Mammary epithelial cell (primary cell): ENCODE results near the gene NTM.

Source experiments
- CTCF ChIP-seq, 2 donors: IDR thresholded peaks in 1 of 2; conservative IDR thresholded peaks in 1 of 2; 2 replicates each; pipeline ENCODE4 v1.5.1; 2011 to 2012; ENCODE audit warnings: inconsistent platforms in 2 of 2, low read length in 2 of 2, mild to moderate bottlenecking in 2 of 2, control low read depth in 1 of 2, low read depth in 1 of 2; ENCODE audit not compliant: insufficient read depth in 1 of 2; ENCODE audit errors: extremely low read depth in 1 of 2
- EZH2 ChIP-seq: IDR thresholded peaks from 2 replicates; pipeline ENCODE4 v1.6.1; 2012; ENCODE audit warnings: low read length, inconsistent platforms, borderline replicate concordance

DNA sequence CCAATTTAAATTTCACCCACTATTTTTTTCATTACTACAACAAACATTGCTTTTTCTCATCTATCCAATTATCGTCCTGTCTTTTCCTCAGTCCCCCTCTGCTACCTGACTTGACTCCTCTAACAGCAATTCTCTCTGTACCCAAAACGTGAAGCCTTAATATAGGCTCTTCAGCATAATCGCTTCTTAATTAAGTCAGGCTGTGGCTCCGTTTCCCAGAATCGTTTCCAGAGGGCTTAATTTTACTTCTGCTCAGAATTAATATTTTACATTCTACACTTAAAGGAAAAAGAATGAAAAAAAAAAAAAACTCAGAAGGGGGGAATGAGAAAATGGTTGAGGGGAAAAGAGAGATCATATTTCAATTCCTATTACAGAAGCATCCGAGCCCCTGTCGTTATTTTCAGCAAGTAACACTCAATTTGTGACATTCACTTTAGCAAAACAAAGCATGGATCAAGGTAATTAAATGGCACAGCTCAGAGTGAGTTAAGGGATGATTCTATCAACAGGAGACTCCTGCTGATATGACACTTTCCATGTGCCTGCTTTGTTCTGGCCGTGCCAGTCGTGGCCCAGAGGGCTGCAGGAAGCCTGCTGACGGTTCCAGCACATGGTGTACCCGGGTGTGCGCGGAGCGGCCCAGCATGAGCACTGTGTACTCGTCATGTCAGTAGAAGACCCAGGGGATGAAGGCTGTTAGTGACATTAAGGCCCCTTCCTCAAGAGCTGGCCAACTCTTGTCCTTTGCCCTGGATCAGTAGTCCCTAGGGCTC is 272.5 kb downstream of the NTM start:
- no peak for TF ChIP-seq CTCF (conservative IDR thresholded peaks at IDR 0.05 in 1 of 2, IDR thresholded peaks at IDR 0.05 in 1 of 2; ENCODE audit: extremely low read depth in 1 of 2, insufficient read depth in 1 of 2, low read depth in 1 of 2, low read length in 2 of 2)
- no peak for TF ChIP-seq EZH2
